Measurements from ENCODE around the gene KRT5. TPM values are rescaled to one million over a fixed set of nuclear protein-coding genes. Genes with fewer than 3 reads are reported as not detected.

The KRT5 gene
- total and polyA plus RNA-seq, 2 donors (not counting 1 experiment from before 2014, with no cell fraction given) = 0.82 TPM; not detected in 1

DNA sequence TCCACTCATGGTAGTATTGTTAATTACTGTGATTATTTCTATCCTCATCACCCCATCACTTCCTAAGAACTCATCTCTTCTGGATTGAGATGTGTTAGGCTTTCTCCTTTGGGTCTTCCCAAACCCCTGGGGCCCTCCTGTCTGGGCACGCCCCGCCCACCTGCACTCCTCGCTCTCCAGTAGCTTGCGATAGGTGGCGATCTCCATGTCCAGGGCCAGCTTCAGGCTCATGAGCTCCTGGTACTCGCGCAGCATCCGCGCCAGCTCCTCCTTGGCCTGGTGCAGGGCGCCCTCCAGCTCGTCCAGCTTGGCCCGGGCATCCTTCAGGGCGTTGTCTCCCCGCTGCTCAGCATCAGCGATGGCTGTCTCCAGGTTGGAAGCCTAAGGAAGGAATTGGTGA lies 25.9 kb upstream of the KRT5 start:
- Histone ChIP-seq H3K4me3 (replicated peaks in 1 of 4; ENCODE audit: control extremely low read depth in 1 of 4, insufficient read depth in 1 of 4, low read depth in 3 of 4, low read length in 4 of 4) (no peak overlapping the region), H3K36me3 (ENCODE audit: control insufficient read depth, insufficient read depth, low read length) (no peaks in the 10 kb centered on the region), H3K4me1 (ENCODE audit: control insufficient read depth, extremely low read depth, insufficient read depth, low read length) (no peaks in the 10 kb centered on the region), H2AFZ (ENCODE audit: low read length) (no peak overlapping the region), H3K27ac (ENCODE audit: insufficient read depth, low read length) (no peak overlapping the region), H3K9ac (ENCODE audit: insufficient read depth, low read length) (no peak overlapping the region), H4K20me1 (ENCODE audit: control insufficient read depth, extremely low read depth, insufficient read depth, low read length) (no peaks in the 10 kb centered on the region), H3K9me3 (ENCODE audit: control insufficient read depth, insufficient read depth, low read depth, low read length) (no peaks in the 10 kb centered on the region), H3K27me3 (ENCODE audit: control insufficient read depth, insufficient read depth, low read length) (peaks cover 5% of the 10 kb centered on the region), H3K79me2 (ENCODE audit: control insufficient read depth, insufficient read depth, low read length) (no peaks in the 10 kb centered on the region), H3K4me2 (ENCODE audit: extremely low read depth, insufficient read depth, low read length) (no peak overlapping the region)
- TF ChIP-seq, protein P1, sequence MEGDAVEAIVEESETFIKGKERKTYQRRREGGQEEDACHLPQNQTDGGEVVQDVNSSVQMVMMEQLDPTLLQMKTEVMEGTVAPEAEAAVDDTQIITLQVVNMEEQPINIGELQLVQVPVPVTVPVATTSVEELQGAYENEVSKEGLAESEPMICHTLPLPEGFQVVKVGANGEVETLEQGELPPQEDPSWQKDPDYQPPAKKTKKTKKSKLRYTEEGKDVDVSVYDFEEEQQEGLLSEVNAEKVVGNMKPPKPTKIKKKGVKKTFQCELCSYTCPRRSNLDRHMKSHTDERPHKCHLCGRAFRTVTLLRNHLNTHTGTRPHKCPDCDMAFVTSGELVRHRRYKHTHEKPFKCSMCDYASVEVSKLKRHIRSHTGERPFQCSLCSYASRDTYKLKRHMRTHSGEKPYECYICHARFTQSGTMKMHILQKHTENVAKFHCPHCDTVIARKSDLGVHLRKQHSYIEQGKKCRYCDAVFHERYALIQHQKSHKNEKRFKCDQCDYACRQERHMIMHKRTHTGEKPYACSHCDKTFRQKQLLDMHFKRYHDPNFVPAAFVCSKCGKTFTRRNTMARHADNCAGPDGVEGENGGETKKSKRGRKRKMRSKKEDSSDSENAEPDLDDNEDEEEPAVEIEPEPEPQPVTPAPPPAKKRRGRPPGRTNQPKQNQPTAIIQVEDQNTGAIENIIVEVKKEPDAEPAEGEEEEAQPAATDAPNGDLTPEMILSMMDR (conservative IDR thresholded peaks at IDR 0.05 in 1 of 2, IDR thresholded peaks at IDR 0.05 in 1 of 2; ENCODE audit: low read depth in 1 of 2, low read length in 2 of 2) = no peak
- no peak for TF ChIP-seq EZH2 (IDR thresholded peaks at IDR 0.05; ENCODE audit: low read length, missing control alignments)
- DNase-seq (ENCODE audit: low read depth in 2 of 2) = no peak

DNA sequence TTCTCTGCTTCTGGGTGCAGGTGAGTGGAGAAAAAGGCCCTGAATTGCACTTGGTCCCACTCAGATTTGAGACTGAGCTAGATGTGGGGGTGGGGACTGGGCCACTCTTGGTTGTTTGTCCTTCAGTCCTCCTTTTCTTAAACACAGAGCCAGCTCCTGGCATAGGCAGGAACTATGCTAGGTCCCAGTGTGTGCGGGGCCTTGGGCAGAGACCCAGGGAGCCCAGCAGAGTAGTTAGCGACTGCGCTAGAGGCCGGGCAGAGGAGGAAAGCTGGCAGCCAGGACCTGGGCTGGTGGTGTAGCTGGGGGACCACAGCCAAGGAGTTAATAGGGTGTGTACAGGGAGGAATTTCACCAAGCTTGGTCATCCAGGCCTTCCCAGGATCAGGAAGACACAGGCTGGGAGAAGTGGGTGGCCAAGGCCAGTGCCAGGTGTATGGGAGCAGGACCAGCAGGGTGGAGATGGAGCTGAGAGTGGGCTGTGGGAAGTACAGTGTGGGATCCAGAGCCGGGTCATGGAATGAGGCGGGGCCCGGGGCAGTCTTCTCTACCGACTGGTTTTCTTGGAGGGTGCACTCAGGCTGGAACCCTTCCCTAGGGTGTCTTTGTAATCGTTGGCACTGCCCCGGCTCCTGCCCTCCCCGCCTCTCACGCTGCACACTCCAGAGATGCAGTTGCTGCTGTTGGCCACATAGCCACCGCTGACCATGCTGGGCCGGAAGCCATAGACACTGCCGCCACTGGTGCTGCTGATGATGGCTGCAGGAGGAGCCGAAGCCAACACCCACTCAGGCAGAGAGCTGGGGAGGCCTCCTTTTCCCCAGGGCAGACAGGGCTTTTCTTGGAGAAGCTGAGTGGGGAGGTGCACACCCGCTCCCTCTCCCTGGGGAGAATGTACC lies 24.0 kb upstream of the KRT5 start:
- no peak overlapping the region for H3K9ac ChIP-seq (ENCODE audit: insufficient read depth, low read length)
- peak in 1 of 2 donors; percentile 11 for DNase-seq (ENCODE audit: low read depth in 2 of 2)
- no peaks in the 10 kb centered on the region for H3K79me2 ChIP-seq (ENCODE audit: control insufficient read depth, insufficient read depth, low read length)
- H2AFZ ChIP-seq (ENCODE audit: low read length) = no peak overlapping the region
- H3K4me1 ChIP-seq (ENCODE audit: control insufficient read depth, extremely low read depth, insufficient read depth, low read length) = no peaks in the 10 kb centered on the region
- H3K36me3 ChIP-seq (ENCODE audit: control insufficient read depth, insufficient read depth, low read length) = no peaks in the 10 kb centered on the region
- H3K9me3 ChIP-seq (ENCODE audit: control insufficient read depth, insufficient read depth, low read depth, low read length) = no peaks in the 10 kb centered on the region
- H4K20me1 ChIP-seq (ENCODE audit: control insufficient read depth, extremely low read depth, insufficient read depth, low read length) = no peaks in the 10 kb centered on the region
- no peak overlapping the region for H3K4me2 ChIP-seq (ENCODE audit: extremely low read depth, insufficient read depth, low read length)
- no peak overlapping the region for H3K4me3 ChIP-seq (replicated peaks in 1 of 4; ENCODE audit: control extremely low read depth in 1 of 4, insufficient read depth in 1 of 4, low read depth in 3 of 4, low read length in 4 of 4)
- TF ChIP-seq, protein P1 (conservative IDR thresholded peaks at IDR 0.05 in 1 of 2, IDR thresholded peaks at IDR 0.05 in 1 of 2; ENCODE audit: low read depth in 1 of 2, low read length in 2 of 2) = no peak
- no peak for TF ChIP-seq EZH2 (IDR thresholded peaks at IDR 0.05; ENCODE audit: low read length, missing control alignments)
- H3K27ac ChIP-seq (ENCODE audit: insufficient read depth, low read length) = no peak overlapping the region
- peaks cover 5% of the 10 kb centered on the region for H3K27me3 ChIP-seq (ENCODE audit: control insufficient read depth, insufficient read depth, low read length)

DNA sequence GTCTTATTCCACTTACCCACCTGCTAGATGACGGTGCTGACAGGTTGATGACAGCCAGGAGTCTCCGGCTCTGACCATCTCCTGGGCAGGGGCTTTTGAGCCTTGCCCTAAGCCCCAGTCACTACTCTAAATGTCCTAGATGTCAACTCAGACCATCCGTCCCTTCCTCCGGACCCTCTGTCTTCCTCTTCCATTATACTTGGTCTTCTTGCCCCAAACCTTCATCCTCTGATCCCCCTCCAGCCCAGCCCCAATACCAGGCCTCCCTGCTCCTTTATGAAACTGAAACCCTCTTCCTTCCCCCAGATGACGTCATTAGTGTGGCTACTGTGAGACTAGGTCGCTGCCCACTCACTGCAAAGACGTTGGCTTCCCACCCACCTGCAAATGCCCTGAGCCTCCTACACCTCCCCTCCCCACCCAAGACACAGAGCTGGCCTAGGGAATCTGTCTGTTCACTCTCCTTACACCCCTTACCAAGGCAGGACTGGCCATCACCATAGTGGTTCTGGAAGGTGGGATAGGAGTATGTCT lies 22.7 kb upstream of the KRT5 start:
- Histone ChIP-seq H4K20me1 (ENCODE audit: control insufficient read depth, extremely low read depth, insufficient read depth, low read length) (no peaks in the 10 kb centered on the region), H3K9me3 (ENCODE audit: control insufficient read depth, insufficient read depth, low read depth, low read length) (no peaks in the 10 kb centered on the region)

More for the DNA sequence above, 22.7 kb upstream of the KRT5 start:
- H3K9ac ChIP-seq (ENCODE audit: insufficient read depth, low read length) = no peak overlapping the region
- no peaks in the 10 kb centered on the region for H3K4me1 ChIP-seq (ENCODE audit: control insufficient read depth, extremely low read depth, insufficient read depth, low read length)
- H3K36me3 ChIP-seq (ENCODE audit: control insufficient read depth, insufficient read depth, low read length) = no peaks in the 10 kb centered on the region
- H3K4me2 ChIP-seq (ENCODE audit: extremely low read depth, insufficient read depth, low read length) = no peak overlapping the region
- no peak for TF ChIP-seq EZH2 (IDR thresholded peaks at IDR 0.05; ENCODE audit: low read length, missing control alignments)
- TF ChIP-seq, protein P1 (conservative IDR thresholded peaks at IDR 0.05 in 1 of 2, IDR thresholded peaks at IDR 0.05 in 1 of 2; ENCODE audit: low read depth in 1 of 2, low read length in 2 of 2) = no peak
- no peak for DNase-seq (ENCODE audit: low read depth in 2 of 2)
- H3K4me3 ChIP-seq (replicated peaks in 1 of 4; ENCODE audit: control extremely low read depth in 1 of 4, insufficient read depth in 1 of 4, low read depth in 3 of 4, low read length in 4 of 4) = no peak overlapping the region
- H3K27me3 ChIP-seq (ENCODE audit: control insufficient read depth, insufficient read depth, low read length) = peaks cover 5% of the 10 kb centered on the region
- H3K79me2 ChIP-seq (ENCODE audit: control insufficient read depth, insufficient read depth, low read length) = no peaks in the 10 kb centered on the region
- no peak overlapping the region for H3K27ac ChIP-seq (ENCODE audit: insufficient read depth, low read length)
- H2AFZ ChIP-seq (ENCODE audit: low read length) = no peak overlapping the region
